Lower leg skin (tissue), 4 donors: ENCODE results near the gene GRIA1. TPM values are rescaled to one million over a fixed set of nuclear protein-coding genes. Genes with fewer than 3 reads are reported as not detected.

Experiments used
- DNase-seq, 2 donors: peaks; one replicate each; pipeline ENCODE4 v3.0.0-alpha.2; 2019; ENCODE audit warnings: low spot score in 2 of 2
- H3K4me3 ChIP-seq: fragments of 200-600 bp; sonication (generic); 2 replicates; pipeline ENCODE4 v1.5.1; 2017; ENCODE audit warnings: mild to moderate bottlenecking, low read depth; ENCODE audit not compliant: poor library complexity, severe bottlenecking
- POLR2A ChIP-seq, 2 donors: fragments of 450-650 bp; IDR thresholded peaks; one replicate each; pipeline ENCODE4 v1.6.1; 2016 to 2017; ENCODE audit warnings: antibody characterized with exemption in 2 of 2, mild to moderate bottlenecking in 1 of 2, moderate library complexity in 1 of 2
- WGBS, 2 donors: methylation state at CpG; one replicate each; pipeline ENCODE4 v1.1.5; 2018; 5-methylcytosine and 5-hydroxymethylcytosine counted together
- intact Hi-C: fragments of 100-400 bp; cut with DNase I; formaldehyde crosslinking; loops from one replicate; pipeline ENCODE4 v1.15.0; 2023; ENCODE audit warnings: low total_unique reads
- total RNA-seq, 4 donors: library from RNA; depleted of rRNA; stranded (reverse); fragments of >200 nt; gene quantifications; one replicate each; pipeline ENCODE4 v1.1.0, GENCODE V29; 2016
- TF ChIP-seq, protein P1 (sequence below), 3 donors: fragments of 450-650 bp; IDR thresholded peaks; one replicate each; pipeline ENCODE4 v1.5.1; 2016; ENCODE audit warnings: antibody characterized with exemption in 3 of 3, mild to moderate bottlenecking in 3 of 3, moderate library complexity in 2 of 3

The GRIA1 gene
- total RNA-seq, 4 donors from 2014 or later, result 0.08 to 2.3 (median 0.40) TPM

DNA sequence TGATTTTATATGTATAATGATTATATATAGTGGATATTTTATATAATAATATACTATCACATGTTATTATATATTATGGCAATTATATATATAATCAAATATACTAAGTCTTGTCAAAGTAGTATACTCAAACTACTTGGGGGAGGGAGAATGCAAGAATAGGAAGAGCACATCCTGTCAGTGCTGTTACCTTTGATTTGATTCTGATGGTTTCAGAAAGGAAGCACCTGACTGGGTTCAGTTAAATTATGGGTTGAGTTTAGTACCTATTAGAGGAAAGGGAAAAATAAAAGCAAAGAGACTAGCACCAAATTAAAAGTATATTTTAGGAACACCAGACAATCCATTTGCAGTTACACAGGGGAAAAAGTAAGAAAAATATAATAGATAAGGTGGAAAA, 107.6 kb downstream of the GRIA1 start:
- TF ChIP-seq, protein P1, sequence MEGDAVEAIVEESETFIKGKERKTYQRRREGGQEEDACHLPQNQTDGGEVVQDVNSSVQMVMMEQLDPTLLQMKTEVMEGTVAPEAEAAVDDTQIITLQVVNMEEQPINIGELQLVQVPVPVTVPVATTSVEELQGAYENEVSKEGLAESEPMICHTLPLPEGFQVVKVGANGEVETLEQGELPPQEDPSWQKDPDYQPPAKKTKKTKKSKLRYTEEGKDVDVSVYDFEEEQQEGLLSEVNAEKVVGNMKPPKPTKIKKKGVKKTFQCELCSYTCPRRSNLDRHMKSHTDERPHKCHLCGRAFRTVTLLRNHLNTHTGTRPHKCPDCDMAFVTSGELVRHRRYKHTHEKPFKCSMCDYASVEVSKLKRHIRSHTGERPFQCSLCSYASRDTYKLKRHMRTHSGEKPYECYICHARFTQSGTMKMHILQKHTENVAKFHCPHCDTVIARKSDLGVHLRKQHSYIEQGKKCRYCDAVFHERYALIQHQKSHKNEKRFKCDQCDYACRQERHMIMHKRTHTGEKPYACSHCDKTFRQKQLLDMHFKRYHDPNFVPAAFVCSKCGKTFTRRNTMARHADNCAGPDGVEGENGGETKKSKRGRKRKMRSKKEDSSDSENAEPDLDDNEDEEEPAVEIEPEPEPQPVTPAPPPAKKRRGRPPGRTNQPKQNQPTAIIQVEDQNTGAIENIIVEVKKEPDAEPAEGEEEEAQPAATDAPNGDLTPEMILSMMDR (IDR thresholded peaks at IDR 0.05), result no peak
- no peak for TF ChIP-seq POLR2A (IDR thresholded peaks at IDR 0.05)
- no peak for DNase-seq
- no peak overlapping the region for H3K4me3 ChIP-seq
- intact Hi-C loops, result no loop called here

DNA sequence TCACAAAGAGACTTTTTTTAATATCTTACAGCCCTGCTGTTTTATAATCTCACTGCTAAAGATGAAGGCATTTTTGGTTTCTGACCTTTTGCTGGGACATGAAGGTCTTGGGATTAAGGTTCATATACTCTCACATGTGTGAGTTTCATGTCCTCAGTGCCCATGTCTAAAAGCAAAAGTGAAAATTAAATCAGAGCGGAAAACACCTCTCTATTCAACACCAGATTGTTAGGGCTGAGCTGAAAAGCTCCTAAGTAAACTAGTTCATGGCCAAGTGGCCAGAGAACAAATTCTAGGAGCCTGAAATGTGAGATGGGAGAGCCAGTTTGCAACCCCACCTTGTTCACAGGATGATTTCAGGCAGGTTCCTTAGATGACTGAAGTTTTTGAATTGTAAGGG, 110.9 kb downstream of the GRIA1 start:
- DNase-seq, result no peak
- intact Hi-C loops, result no loop called here
- WGBS, 2 donors, result 89 to 93% methylated on average over 1 of the region's 1 CpG
- no peak overlapping the region for H3K4me3 ChIP-seq
- no peak for TF ChIP-seq POLR2A (IDR thresholded peaks at IDR 0.05)
- TF ChIP-seq, protein P1 (IDR thresholded peaks at IDR 0.05), result no peak

DNA sequence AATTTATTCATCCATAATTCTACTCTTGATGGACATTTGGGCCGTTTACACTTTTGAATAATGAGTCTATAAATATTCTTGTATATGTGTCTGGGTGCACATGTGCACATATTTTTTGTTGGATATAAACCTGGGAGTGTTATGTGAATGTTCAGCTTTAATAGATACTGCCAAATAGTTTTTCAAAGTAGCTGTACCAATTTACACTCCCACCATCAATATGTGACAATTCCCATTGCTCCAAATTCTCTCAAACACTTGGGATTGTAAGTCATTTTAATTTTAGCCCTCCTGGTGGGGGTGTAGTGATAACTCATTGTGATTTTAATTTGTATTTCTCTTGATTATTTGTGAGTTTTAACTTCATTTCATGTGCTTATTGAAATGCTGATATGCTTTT, 114.9 kb downstream of the GRIA1 start:
- TF ChIP-seq, protein P1 (IDR thresholded peaks at IDR 0.05), result no peak
- no peak for TF ChIP-seq POLR2A (IDR thresholded peaks at IDR 0.05)
- DNase-seq, result no peak

DNA sequence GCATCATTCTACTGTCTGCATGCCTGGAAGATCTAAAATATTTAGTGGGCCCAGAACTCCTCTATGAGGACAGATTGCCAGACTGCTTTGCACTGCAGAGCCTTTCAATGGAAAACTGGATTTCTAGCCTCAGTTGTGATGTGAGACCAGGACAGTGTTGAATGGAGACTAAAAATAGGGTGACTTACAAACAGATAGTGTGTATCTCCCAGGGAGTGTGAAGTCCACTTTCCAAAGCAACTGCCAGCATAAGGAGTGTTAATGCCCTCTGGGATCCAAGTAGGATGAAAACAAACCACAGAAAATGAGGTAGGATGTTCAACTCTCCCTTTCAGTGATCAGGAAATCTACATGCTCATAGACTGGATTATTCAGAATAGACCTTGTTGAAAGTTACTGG, 119.5 kb downstream of the GRIA1 start:
- DNase-seq, result no peak
- H3K4me3 ChIP-seq, result no peak overlapping the region
- intact Hi-C loops, result no loop called here
- TF ChIP-seq POLR2A (IDR thresholded peaks at IDR 0.05), result no peak

More for the DNA sequence above, 114.9 kb downstream of the GRIA1 start:
- no peak overlapping the region for H3K4me3 ChIP-seq
- intact Hi-C loops, result no loop called here
- 43 to 58% methylated on average over 1 of the region's 1 CpG for WGBS, 2 donors

DNA sequence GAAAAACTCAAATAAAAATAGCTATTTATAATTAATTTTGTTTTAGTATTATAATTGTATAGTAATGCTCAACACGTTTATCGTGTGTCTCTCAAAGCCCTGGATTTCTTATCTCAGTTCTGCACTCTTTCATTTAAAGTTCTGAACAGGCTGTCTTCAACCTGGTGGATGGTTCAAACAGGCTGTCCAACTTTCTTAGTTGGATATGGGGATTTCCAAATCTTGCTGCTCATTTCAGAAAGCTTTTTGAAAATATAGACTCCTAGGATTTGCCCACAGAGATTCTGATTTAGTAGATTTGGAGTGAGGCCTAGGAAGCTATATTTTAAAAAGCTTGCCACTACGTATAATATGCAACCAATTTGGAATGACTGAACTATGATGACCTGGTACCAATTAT, 120.3 kb downstream of the GRIA1 start:
- intact Hi-C loops, result no loop called here
- WGBS, 2 donors, result 81 to 82% methylated on average over 3 of the region's 3 CpGs
- TF ChIP-seq, protein P1 (IDR thresholded peaks at IDR 0.05), result no peak
- no peak for TF ChIP-seq POLR2A (IDR thresholded peaks at IDR 0.05)
- DNase-seq, result no peak
- H3K4me3 ChIP-seq, result no peak overlapping the region

DNA sequence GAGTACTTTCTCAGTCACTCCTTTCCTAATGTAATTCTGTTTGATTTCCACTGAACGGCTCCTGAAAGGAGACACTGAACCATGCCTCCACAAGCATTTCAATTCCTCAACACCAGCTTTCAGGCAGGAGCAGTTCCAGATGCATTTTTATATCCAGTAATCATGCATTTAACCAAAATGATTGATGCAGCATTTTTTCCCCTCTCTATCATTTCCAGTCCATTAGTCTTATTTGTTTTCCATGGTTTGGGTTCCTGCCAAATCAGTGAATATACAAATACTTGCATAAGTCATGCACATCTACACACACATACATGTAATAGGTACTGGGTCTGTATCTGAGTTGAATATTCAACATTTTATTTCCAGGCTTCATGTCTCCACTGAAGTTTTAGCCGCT, 122.7 kb downstream of the GRIA1 start:
- WGBS, 2 donors, result 59% methylated on average over 2 of the region's 2 CpGs
- no peak for DNase-seq
- H3K4me3 ChIP-seq, result no peak overlapping the region
- no peak for TF ChIP-seq POLR2A (IDR thresholded peaks at IDR 0.05)
- TF ChIP-seq, protein P1 (IDR thresholded peaks at IDR 0.05), result no peak
- intact Hi-C loops, result no loop called here
